ENCODE data around the gene SAT2. TPM values are rescaled to one million over a fixed set of nuclear protein-coding genes. Genes with fewer than 3 reads are reported as not detected.

The SAT2 gene
- total RNA-seq (2014; rRNA removed; shearing (Covaris generic)), result 36.6 and 36.9 TPM in 2 replicates

GRCh38 chr17:7627250-7628121, at the start of gene SAT2:
Gene SAT2, minus strand, starts transcription at chr17:7627821. Its CDS starts 186 bp downstream, at chr17:7627635.

GRCh38 chr17:7650509-7651096, 23.0 kb upstream of the SAT2 start, which contains the start of gene ATP1B2:
Gene ATP1B2, plus strand, starts transcription at chr17:7650926. Its CDS starts 593 bp downstream, at chr17:7651519.

GRCh38 chr17:7629939-7630571, 2.4 kb upstream of the SAT2 start, which contains the start of gene SHBG:
Gene SHBG, plus strand, starts transcription at chr17:7630135. Its CDS starts 38 bp downstream, at chr17:7630173.

GRCh38 chr17:7614425-7615264, 13.0 kb downstream of the SAT2 start, which contains the start of gene FXR2:
Gene FXR2, minus strand, starts transcription at chr17:7614897. Its CDS starts 365 bp downstream, at chr17:7614532.

GRCh38 chr17:7589891-7590691, 37.5 kb downstream of the SAT2 start, which contains the start of gene SOX15:
Gene SOX15, minus strand, starts transcription at chr17:7590094. Its CDS starts 418 bp downstream, at chr17:7589676.

GRCh38 chr17:7583253-7584109, 44.1 kb downstream of the SAT2 start, which contains the start of gene MPDU1:
Gene MPDU1, plus strand, starts transcription at chr17:7583852. Its CDS starts 11 bp downstream, at chr17:7583863.

GRCh38 chr17:7579001-7579833, 48.4 kb downstream of the SAT2 start, which contains the start of gene CD68:
Gene CD68, plus strand, starts transcription at chr17:7579638. Its CDS starts 40 bp downstream, at chr17:7579678.

Small RNAs within 50 kb of the gene (small RNA-seq; reads per million reads assigned to genes)
- gene CD68 (not detected), gene SNORD10 (not detected)

Other genes with a start within 250 kb of the SAT2 start
- gene TNK1, start 246.7 kb downstream of the SAT2 start, total RNA-seq (2014; rRNA removed; shearing (Covaris generic)), result 1.0 and 2.4 TPM in 2 replicates
- 32.1 and 34.0 TPM in 2 replicates for gene PLSCR3, start 233.3 kb downstream of the SAT2 start, total RNA-seq (2014; rRNA removed; shearing (Covaris generic))
- 111 and 127 TPM in 2 replicates for gene TMEM256, start 223.7 kb downstream of the SAT2 start, total RNA-seq (2014; rRNA removed; shearing (Covaris generic))
- gene NLGN2, start 220.0 kb downstream of the SAT2 start, total RNA-seq (2014; rRNA removed; shearing (Covaris generic)), result 9.7 and 10.0 TPM in 2 replicates
- not detected in 2 replicates for gene SPEM1, start 207.5 kb downstream of the SAT2 start, total RNA-seq (2014; rRNA removed; shearing (Covaris generic))
- gene SPEM2, start 202.2 kb downstream of the SAT2 start, total RNA-seq (2014; rRNA removed; shearing (Covaris generic)), result not detected in 2 replicates
- not detected in 2 replicates for gene SPEM3, start 199.0 kb downstream of the SAT2 start, total RNA-seq (2014; rRNA removed; shearing (Covaris generic))
- 4.0 and 7.8 TPM in 2 replicates for gene TMEM102, start 192.4 kb downstream of the SAT2 start, total RNA-seq (2014; rRNA removed; shearing (Covaris generic))
- 0.38 and 0.98 TPM in 2 replicates for gene FGF11, start 188.3 kb downstream of the SAT2 start, total RNA-seq (2014; rRNA removed; shearing (Covaris generic))
- gene CHRNB1, start 182.8 kb downstream of the SAT2 start, total RNA-seq (2014; rRNA removed; shearing (Covaris generic)), result 6.1 and 6.9 TPM in 2 replicates
- 12.8 and 13.5 TPM in 2 replicates for gene ZBTB4, start 148.2 kb downstream of the SAT2 start, total RNA-seq (2014; rRNA removed; shearing (Covaris generic))
- gene SLC35G6, start 146.4 kb downstream of the SAT2 start, total RNA-seq (2014; rRNA removed; shearing (Covaris generic)), result not detected in 2 replicates
- 53.6 and 115 TPM in 2 replicates for gene POLR2A, start 143.5 kb downstream of the SAT2 start, total RNA-seq (2014; rRNA removed; shearing (Covaris generic))
- 0.45 and 0.66 TPM in 2 replicates for gene TNFSF12, start 78.8 kb downstream of the SAT2 start, total RNA-seq (2014; rRNA removed; shearing (Covaris generic))
- 0.90 and 1.5 TPM in 2 replicates for gene TNFSF13, start 69.1 kb downstream of the SAT2 start, total RNA-seq (2014; rRNA removed; shearing (Covaris generic))
- 96.6 and 98.8 TPM in 2 replicates for gene SENP3, start 65.9 kb downstream of the SAT2 start, total RNA-seq (2014; rRNA removed; shearing (Covaris generic))
- 29.1 and 38.4 TPM in 2 replicates for gene CD68, start 48.2 kb downstream of the SAT2 start, total RNA-seq (2014; rRNA removed; shearing (Covaris generic))
- gene MPDU1, start 44.0 kb downstream of the SAT2 start, total RNA-seq (2014; rRNA removed; shearing (Covaris generic)), result 88.3 and 111 TPM in 2 replicates
- 0.60 TPM in 1 of 2 replicates, not detected in the other for gene SOX15, start 37.7 kb downstream of the SAT2 start, total RNA-seq (2014; rRNA removed; shearing (Covaris generic))
- gene FXR2, start 12.9 kb downstream of the SAT2 start, total RNA-seq (2014; rRNA removed; shearing (Covaris generic)), result 78.4 and 79.8 TPM in 2 replicates
- not detected in 2 replicates for gene SHBG, start 2.3 kb upstream of the SAT2 start, total RNA-seq (2014; rRNA removed; shearing (Covaris generic))
- gene ATP1B2, start 23.1 kb upstream of the SAT2 start, total RNA-seq (2014; rRNA removed; shearing (Covaris generic)), result 0.03 and 0.08 TPM in 2 replicates
- gene TP53, start 59.7 kb upstream of the SAT2 start, total RNA-seq (2014; rRNA removed; shearing (Covaris generic)), result 40.1 and 41.7 TPM in 2 replicates
- gene WRAP53, start 60.7 kb upstream of the SAT2 start, total RNA-seq (2014; rRNA removed; shearing (Covaris generic)), result 10.4 and 22.0 TPM in 2 replicates
- gene EFNB3, start 77.4 kb upstream of the SAT2 start, total RNA-seq (2014; rRNA removed; shearing (Covaris generic)), result 2.6 and 3.1 TPM in 2 replicates
- gene DNAH2, start 89.9 kb upstream of the SAT2 start, total RNA-seq (2014; rRNA removed; shearing (Covaris generic)), result 4.2 and 8.5 TPM in 2 replicates
- 38.3 and 73.9 TPM in 2 replicates for gene KDM6B, start 206.4 kb upstream of the SAT2 start, total RNA-seq (2014; rRNA removed; shearing (Covaris generic))
- 1.4 TPM in 1 of 2 replicates, not detected in the other for gene TMEM88, start 227.2 kb upstream of the SAT2 start, total RNA-seq (2014; rRNA removed; shearing (Covaris generic))
- 159 and 172 TPM in 2 replicates for gene NAA38, start 229.7 kb upstream of the SAT2 start, total RNA-seq (2014; rRNA removed; shearing (Covaris generic))
- gene CYB5D1, start 230.2 kb upstream of the SAT2 start, total RNA-seq (2014; rRNA removed; shearing (Covaris generic)), result 9.3 and 11.5 TPM in 2 replicates